ENCODE measurements around the gene SERPINA3. TPM values are rescaled to one million over a fixed set of nuclear protein-coding genes. Genes with fewer than 3 reads are reported as not detected.
A peak's percentile ranks its signal among the peaks of the same experiment; 100 is the strongest.

SERPINA3 gene
- total and polyA plus RNA-seq, 11 donors: 2.7 to 205 (median 23.6) TPM

DNA sequence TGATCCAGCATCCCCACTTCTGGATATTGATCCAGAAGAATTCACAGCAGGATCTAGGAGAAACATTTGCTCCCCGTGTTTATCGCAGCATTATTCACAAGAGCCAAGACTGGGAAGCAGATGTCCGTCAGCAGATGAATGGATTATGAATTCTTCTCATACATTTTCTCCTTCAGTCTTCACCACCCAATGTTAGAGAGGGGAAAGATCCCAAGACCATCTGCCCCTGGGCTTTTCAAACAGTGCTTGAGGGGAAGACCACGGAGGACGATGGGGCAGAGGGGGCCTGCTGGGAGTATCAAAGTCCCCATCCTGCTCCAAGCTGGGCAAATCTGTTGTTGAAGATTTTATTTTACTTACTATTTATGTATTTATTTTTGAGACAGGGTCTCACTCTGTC is 41.1 kb downstream of the SERPINA3 start:
- Histone ChIP-seq H3K9me3 (peaks cover 0 to 12% (median 7%) of the 10 kb centered on the region in 12 donors), H3K4me3 (no peak overlapping the region), H3K27me3 (no peaks in the 10 kb centered on the region), H3K27ac (no peak overlapping the region), H3K4me1 (no peaks in the 10 kb centered on the region), H3K36me3 (no peaks in the 10 kb centered on the region)
- no peak for ATAC-seq
- no peak for DNase-seq
- intact Hi-C loops (cut with DNase I): no loop called here
- TF ChIP-seq POLR2A (IDR thresholded peaks at IDR 0.05): no peak
- TF ChIP-seq, protein P1, sequence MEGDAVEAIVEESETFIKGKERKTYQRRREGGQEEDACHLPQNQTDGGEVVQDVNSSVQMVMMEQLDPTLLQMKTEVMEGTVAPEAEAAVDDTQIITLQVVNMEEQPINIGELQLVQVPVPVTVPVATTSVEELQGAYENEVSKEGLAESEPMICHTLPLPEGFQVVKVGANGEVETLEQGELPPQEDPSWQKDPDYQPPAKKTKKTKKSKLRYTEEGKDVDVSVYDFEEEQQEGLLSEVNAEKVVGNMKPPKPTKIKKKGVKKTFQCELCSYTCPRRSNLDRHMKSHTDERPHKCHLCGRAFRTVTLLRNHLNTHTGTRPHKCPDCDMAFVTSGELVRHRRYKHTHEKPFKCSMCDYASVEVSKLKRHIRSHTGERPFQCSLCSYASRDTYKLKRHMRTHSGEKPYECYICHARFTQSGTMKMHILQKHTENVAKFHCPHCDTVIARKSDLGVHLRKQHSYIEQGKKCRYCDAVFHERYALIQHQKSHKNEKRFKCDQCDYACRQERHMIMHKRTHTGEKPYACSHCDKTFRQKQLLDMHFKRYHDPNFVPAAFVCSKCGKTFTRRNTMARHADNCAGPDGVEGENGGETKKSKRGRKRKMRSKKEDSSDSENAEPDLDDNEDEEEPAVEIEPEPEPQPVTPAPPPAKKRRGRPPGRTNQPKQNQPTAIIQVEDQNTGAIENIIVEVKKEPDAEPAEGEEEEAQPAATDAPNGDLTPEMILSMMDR (IDR thresholded peaks at IDR 0.05): no peak
- WGBS, 4 donors: 78 to 88% (median 84%) methylated on average over 5 of the region's 5 CpGs

DNA sequence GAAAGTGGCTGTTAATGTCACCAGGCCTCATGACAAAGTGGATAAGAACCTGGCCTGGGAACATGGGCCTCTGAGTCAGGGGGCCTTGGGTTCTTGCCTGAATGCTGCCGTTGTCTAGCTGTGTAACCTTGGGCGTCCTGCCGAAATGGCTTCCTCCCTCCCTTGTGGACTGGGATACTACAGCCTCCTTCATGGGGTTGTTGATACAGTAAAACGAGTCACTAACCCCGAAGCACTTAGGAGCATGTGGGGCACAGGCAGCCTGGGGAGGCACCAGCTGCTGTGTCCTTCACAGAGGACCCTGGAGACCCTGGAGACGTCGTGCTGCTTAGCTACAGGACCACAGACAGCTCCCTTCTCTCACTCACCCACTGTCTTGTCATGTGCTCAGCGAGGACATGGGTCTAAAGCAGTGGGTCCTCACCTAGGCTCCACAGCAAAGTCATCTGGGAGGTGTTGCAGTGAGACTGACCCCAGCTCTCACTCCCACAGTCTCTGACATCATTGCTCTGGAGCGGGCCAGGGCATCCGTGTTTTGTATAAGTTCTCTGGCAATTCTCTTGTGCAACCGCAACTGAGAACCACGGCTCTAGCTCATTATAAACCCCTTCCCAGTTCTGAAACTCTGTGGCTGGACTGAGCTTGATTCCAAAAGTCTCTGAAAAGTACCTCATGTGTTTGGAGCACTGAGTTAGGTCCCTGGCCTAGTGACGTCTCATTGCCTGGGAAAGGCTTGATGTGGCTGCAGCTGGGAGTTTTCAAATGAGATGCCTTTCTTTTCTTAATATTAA is 42.1 kb downstream of the SERPINA3 start:
- no peak for ATAC-seq

DNA sequence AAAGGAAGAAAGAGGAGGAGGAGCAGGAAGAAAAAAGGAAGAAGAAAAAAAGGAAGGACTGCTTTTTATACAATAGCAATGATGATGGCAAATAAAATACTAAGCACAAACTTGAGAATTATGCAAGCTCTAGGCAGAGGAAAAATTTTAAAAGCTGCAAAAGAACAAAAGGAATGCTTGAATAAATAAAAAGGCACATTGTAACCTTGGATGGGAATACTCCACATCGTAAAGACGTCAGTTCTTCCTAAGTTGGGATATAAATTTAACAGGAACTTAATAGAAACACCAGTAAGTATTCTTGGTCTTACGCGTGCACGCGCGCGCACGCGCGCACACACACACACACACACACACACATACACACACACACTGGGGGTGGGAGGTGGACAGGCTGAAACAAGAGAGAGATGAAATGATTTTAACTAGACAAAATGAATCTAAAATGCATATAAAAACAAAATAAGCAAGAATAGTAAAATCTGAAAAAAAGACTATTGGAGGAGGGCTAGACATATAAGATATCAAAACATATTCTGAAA is 43.0 kb downstream of the SERPINA3 start:
- WGBS, 4 donors: 63 to 89% (median 70%) methylated on average over 11 of the region's 11 CpGs
- no peaks in the 10 kb centered on the region for H3K4me1 ChIP-seq
- no peak overlapping the region for H3K4me3 ChIP-seq
- DNase-seq (no peak), ATAC-seq (no peak)
- H3K27ac ChIP-seq: no peak overlapping the region
- TF ChIP-seq, protein P1 (IDR thresholded peaks at IDR 0.05): no peak
- no peak for TF ChIP-seq POLR2A (IDR thresholded peaks at IDR 0.05)
- H3K9me3 ChIP-seq: no peaks in the 10 kb centered on the region
- intact Hi-C loops (cut with DNase I): no loop called here
- H3K36me3 ChIP-seq: no peaks in the 10 kb centered on the region
- no peaks in the 10 kb centered on the region for H3K27me3 ChIP-seq

More for the DNA sequence above, 42.1 kb downstream of the SERPINA3 start:
- no peaks in the 10 kb centered on the region for H3K27me3 ChIP-seq
- intact Hi-C loops (cut with DNase I): no loop called here
- DNase-seq: no peak
- peak overlapping the region in 1 of 12 donors; percentile 44 for H3K27ac ChIP-seq
- 57 to 66% (median 64%) methylated on average over 9 to 13 of the region's 13 CpGs for WGBS, 4 donors
- H3K36me3 ChIP-seq: no peaks in the 10 kb centered on the region
- no peak overlapping the region for H3K4me3 ChIP-seq
- TF ChIP-seq, protein P1 (IDR thresholded peaks at IDR 0.05): no peak
- TF ChIP-seq POLR2A (IDR thresholded peaks at IDR 0.05): no peak
- no peaks in the 10 kb centered on the region for H3K4me1 ChIP-seq
- peaks cover 0 to 3% (median 0%) of the 10 kb centered on the region in 12 donors for H3K9me3 ChIP-seq

DNA sequence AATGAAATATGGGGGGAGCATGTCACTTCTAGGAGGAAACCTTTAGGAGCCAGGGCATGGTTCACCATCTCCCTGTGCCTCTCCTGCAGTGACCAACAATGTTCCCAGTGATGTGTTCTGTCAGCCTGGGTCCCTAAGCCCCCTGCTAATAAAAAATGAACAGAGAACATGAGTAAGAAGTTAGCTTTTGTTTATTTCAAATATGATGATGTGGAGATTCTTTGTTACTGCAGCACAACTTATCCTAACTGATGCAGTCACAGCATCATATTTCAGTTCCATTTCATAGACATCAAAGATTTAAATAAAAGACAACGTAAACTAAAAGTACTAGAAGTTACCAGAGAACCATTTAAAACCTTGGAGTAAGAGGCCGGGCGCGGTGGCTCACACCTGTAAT is 43.9 kb downstream of the SERPINA3 start:
- TF ChIP-seq, protein P1 (IDR thresholded peaks at IDR 0.05): no peak
- no peak for TF ChIP-seq POLR2A (IDR thresholded peaks at IDR 0.05)
- intact Hi-C loops (cut with DNase I): no loop called here
- Histone ChIP-seq H3K9me3 (no peaks in the 10 kb centered on the region), H3K4me3 (no peak overlapping the region), H3K4me1 (no peaks in the 10 kb centered on the region), H3K36me3 (no peaks in the 10 kb centered on the region), H3K27ac (no peak overlapping the region), H3K27me3 (peaks cover 0 to 2% (median 0%) of the 10 kb centered on the region in 9 donors)
- ATAC-seq: no peak
- WGBS, 4 donors: 91 to 93% (median 93%) methylated on average over 4 of the region's 4 CpGs
- DNase-seq: no peak
